HepG2 (cell line): ENCODE measurements around the gene FXYD6.

ENCODE experiments used
- NCOA1 ChIP-seq: sonication (generic); formaldehyde crosslinking; IDR thresholded peaks from 2 replicates; pipeline ENCODE4 v1.9.0; 2021; ENCODE audit warnings: missing genetic modification reagents
- SMARCC2 ChIP-seq: fragments of 450-650 bp; IDR thresholded peaks from 2 replicates; pipeline ENCODE4 v1.6.1; 2017; ENCODE audit warnings: antibody characterized with exemption, mild to moderate bottlenecking
- SMC3 ChIP-seq: IDR thresholded peaks from 2 replicates; pipeline ENCODE4 v1.6.1; 2011; ENCODE audit warnings: low read length, improper control_type of control experiment
- TF ChIP-seq, protein P1 (sequence below), 2 experiments: sonication (generic) in 1 of 2; formaldehyde crosslinking in 1 of 2; IDR thresholded peaks; 2 replicates each; pipeline versions ENCODE4 v1.5.1 to v1.6.1; 2011 to 2020; ENCODE audit warnings: borderline replicate concordance in 1 of 2, low read depth in 1 of 2, low read length in 1 of 2, mild to moderate bottlenecking in 1 of 2, missing genetic modification reagents in 1 of 2, moderate library complexity in 1 of 2

DNA sequence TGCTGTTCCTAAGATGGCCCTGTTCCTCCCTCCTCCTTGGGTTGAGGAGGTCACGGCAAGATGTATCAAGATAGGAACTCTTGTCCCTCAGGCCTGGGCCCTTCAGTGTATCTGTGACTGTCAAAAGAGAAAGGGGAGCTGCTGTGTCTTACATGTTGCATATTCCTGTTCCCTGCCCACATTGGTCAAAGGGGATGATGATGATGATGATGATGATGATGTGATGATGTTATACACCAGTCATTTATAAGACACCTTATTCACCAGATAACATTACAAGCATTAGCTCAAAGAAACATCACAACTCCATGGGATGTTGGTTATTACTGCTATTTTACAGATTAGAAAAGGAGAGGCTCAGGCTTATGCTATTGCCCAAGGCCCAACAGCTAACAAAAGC, 13.7 kb downstream of the FXYD6 start:
- TF ChIP-seq SMC3 (no peak), SMARCC2 (no peak), NCOA1 (CRISPR knock-in tag) (no peak)
- TF ChIP-seq, protein P1, sequence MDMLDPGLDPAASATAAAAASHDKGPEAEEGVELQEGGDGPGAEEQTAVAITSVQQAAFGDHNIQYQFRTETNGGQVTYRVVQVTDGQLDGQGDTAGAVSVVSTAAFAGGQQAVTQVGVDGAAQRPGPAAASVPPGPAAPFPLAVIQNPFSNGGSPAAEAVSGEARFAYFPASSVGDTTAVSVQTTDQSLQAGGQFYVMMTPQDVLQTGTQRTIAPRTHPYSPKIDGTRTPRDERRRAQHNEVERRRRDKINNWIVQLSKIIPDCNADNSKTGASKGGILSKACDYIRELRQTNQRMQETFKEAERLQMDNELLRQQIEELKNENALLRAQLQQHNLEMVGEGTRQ (IDR thresholded peaks at IDR 0.05; ENCODE audit: low read depth, low read length), result no peak
- TF ChIP-seq, protein P1 (CRISPR knock-in tag; IDR thresholded peaks at IDR 0.05; ENCODE audit: borderline replicate concordance), result no peak
